ENCODE measurements around the gene DNAH6.
A peak's percentile ranks its signal among the peaks of the same experiment; 100 is the strongest.

Gene DNAH6

DNA sequence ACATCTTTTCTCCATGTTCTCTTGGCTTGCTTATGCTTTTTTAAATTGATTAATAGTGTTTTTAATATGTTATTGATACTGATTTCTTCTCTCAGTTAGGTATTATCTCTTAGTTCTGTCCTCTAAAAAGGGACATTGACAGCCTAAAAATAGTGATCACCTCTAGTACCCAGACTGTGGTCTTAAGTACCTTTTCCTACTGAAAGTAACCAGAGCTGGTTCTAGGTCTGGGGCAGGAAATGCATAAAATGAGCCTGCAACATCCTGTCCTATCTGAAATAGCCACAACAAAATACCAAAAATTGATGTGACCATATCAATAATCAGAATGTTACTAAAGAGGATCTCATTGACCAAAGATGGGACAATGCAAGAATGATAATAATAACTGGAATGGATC is 113.3 kb downstream of the DNAH6 start:
- no peak for DNase-seq (ENCODE audit: low spot score)

DNA sequence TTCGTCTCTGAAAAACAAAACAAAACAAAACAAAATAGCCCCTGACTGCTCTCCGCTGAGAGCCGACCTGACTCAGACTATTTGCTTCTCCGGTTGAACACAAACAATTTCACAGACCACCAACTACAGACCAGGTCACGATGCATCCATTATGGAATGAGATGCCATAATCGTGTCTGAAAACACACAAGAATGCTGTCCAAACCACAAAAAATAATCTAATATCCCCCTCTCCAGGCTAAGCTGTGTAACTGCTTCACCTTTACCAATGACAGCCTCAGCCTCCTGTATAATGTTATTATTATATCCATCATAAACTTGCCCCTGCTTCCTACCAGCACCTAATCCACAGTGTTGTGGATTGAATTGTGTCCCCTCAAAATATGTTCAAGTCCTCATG is 114.7 kb downstream of the DNAH6 start:
- DNase-seq (ENCODE audit: low spot score): peak; percentile 70

DNA sequence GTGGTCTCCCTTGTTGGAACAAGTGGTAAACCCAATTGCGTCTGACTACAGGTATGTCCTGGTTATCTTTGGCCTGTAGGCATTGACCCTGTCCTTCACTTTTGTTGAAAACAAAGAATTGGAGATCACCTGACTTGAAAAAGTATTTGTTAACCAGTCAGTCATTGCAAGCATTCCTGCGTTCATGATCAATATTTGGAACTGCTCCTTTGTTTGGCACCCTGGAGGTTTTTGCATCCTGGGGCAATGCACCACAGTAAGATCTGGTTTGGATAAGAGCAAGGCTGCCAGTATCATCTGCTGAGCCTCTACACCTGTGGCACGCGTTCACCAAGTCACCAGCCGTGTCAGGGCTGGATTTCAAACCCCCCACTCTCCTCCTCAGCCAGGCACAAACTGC is 115.7 kb downstream of the DNAH6 start:
- no peak for DNase-seq (ENCODE audit: low spot score)

DNA sequence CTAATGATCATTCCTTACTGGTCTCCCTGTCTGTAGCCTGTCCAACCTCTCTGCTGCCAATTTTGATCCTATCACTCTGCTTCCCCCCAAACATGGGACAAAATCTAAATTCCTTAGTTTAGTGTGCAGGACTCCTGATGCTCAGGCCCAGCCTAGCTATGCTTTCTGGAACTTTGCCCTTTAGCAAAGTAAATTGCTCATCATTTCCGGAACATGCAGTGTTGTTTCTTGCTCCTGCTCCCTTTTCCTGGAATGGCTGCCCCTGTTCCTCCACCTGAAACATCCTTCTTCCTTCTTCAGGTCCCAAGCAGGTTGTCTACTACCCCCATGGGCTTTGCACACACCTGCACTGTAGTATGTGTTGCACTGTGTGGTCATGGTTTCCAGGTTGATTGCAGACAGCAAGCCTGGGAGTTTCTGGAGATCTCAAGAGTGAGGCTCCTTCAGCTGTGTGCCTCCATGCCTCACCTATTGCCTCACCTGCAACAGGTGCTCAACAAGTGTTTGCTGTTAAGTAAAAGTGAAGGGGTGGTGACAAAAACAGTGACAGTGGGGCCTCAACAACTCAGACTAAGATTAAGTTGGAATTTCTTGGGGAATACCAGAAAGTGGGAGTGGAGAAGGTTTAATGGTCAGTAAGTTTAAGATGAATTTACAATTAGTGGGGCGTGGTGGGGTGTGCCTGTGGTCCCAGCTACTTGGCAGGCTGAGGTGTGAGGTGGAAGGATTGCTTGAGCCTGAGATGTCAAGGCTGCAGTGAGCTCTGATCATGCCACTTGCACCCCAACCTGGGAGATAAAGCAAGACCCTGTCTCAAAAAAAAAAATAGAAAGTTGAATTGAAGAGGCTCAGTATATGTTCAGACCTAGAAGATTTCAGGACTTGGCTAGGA is 120.0 kb downstream of the DNAH6 start:
- peak; percentile 2 for DNase-seq (ENCODE audit: low spot score)

DNA sequence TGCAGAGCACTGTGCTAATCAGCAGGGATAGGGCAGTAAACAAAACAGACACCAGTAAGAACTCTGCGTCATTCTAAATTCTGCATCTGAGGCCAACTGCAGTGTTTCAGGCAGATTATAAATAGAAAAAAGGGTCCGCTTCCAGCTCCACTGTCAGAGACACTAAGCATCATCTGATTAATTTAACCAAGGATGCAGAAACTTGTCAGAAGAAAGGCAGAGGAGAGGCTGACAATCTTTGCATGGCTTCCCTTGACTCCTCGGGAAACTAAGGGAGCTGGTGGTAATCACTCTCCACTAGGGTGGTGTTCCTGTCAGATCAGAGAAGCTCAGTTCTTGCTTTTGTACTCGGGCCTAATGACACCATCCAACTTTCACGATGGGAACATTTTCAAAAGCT is 123.5 kb downstream of the DNAH6 start:
- no peak for DNase-seq (ENCODE audit: low spot score)

DNA sequence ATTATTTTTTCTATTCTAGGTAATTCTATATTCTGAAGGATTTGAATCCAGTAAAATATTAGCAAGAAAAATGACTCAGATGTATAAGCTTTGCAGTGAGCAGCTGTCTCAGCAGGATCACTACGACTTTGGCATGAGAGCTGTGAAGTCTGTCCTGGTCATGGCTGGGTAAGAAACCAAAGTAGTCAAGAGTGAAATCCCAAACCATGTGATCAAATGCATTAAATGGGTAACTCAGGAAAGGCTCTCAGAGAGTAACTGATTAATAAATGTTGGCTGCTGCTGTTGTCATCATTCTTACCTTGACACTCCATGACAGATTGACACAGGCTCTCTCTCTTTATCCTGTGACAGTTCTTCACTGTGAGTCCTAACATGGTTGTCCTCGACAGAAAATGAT is 124.1 kb downstream of the DNAH6 start:
- DNase-seq (ENCODE audit: low spot score): peak; percentile 97

DNA sequence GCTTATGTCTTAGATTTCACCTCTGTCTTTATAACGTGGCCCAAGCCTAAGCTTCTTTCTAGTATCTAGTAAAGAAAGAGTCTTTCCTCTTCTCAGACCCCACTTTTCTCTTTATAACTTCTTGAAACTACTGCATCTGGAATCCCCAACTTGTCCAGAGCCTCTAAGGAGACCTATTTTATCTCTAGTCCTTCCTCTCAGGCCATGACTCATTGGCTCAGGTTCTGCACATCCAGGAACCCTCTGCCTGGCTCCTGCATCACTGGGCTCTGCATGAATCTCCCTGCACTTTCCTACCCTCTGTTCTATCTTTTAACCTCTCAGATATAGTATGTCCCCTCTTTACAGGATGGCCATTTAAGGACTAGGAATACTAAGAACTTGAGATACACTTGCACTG is 124.7 kb downstream of the DNAH6 start:
- peak; percentile 52 for DNase-seq (ENCODE audit: low spot score)

DNA sequence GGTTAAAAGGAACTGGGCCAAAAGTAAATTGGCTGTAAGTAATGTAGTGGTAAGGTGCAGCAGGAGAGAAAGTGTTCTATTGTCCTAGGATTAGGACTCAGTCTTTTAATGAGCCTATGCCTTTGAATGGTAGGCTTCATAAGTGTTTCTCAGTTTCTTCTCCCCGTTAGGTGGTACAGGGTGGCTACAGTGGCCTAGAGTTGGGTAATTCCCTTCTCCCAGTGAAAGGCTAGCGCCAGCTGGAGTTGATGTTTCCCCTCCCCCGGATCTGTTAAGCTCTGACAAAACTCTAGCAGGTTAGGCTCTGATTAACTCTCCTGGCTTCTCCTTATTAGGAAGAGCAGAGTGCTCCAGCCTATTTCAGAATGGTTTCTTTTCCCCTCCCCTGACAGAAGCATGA is 127.7 kb downstream of the DNAH6 start:
- peak; percentile 3 for DNase-seq (ENCODE audit: low spot score)

DNA sequence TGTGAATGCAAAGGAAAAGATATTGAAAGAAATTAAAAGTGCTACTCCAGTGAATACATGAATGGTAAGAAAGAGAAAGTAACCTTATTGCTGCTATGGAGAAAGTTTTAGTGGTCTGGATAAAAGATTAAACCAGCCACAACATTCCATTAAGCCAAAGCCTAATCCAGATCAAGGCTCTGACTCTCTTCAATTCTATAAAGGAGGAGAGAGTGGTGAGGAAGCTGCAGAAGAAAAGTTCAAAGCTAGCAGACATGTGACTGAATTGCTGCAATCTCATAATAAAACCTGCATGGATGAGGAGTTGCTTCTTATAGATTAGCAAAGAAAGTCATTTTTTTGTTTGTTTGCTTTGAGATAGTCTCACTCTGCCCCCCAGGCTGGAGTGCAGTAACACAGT is 130.2 kb downstream of the DNAH6 start:
- peak; percentile 72 for DNase-seq (ENCODE audit: low spot score)

DNA sequence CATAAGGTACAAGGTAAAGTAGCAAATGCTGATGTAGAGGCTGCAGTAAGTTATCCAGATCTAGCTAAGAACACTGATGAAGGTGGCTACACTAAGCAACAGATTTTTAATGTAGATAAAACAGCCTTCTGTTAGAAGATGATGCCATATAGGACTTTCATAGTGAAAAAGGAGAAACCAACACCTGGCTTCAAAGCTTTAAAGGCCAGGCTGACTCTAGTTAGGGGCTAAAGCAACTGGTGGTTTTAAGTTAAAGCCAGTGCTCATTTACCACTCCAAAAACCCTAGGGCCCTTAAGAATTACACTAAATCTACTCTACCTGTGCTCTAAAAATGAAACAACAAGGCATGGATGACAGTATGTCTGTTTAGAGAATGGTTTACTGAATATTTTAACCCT is 131.0 kb downstream of the DNAH6 start:
- no peak for DNase-seq (ENCODE audit: low spot score)

DNA sequence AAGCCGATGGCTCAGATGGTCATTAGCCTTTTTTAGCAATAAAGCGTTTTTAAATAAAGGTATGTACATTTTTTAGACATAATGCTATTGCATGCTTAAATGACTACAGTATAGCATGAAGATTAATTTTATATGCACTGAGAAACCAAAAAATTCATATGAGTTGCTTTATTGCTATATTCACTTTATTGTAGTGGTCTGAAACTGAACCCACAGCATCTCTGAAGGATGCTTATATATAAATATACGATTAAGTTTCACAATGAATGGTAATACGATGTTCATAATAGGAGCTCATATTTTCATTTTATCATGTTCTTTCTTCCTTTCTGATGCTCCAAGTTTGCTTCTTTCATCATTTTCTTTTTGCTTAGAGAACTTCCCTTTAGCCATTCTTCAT is 132.8 kb downstream of the DNAH6 start:
- DNase-seq (ENCODE audit: low spot score): no peak

DNA sequence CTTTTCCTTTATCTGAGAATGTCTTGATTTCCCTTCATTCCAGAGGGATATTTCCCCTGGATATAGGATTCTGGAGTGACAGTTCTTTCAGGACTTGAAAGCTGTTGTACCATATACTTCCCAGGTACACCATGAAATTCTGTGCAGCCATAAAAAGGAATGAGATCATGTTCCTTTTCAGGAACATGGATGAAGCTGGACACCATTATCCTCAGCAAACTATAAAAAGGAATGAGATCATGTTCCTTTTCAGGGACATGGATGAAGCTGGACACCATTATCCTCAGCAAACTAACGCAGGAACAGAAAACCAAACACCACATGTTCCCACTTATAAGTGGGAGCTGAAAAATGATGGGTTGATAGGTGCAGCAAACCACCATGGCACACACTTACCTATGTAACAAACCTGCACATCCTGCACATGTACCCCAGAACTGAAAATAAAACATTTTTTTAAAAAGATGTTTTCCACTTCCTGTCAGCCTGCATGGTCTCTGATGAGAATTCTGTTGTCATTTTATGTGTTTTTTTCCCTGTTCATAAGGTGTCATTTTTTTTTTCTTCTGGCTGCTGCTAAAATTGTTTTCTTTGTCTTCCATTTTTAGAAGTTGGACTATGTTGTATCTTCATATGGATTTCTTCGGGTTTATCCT is 133.3 kb downstream of the DNAH6 start:
- no peak for DNase-seq (ENCODE audit: low spot score)

DNA sequence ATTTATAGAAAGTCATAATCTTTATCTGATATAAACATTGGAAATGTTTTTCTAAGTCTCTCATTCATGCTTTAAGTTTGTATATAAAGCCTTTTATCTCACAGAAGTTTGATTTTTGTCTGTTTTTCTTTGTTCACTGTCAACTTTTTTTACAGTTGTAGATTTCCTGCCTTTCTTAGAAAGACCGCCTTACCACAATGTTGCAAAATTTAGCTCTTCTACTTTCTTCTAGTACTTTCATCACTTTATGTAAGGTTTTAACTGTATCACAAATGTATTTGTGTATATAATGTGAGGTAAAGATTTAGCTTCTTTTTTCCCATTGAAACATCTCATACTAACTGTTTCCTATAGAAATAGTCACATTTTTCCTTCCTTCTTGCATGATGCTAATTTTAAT is 136.1 kb downstream of the DNAH6 start:
- DNase-seq (ENCODE audit: low spot score): no peak

DNA sequence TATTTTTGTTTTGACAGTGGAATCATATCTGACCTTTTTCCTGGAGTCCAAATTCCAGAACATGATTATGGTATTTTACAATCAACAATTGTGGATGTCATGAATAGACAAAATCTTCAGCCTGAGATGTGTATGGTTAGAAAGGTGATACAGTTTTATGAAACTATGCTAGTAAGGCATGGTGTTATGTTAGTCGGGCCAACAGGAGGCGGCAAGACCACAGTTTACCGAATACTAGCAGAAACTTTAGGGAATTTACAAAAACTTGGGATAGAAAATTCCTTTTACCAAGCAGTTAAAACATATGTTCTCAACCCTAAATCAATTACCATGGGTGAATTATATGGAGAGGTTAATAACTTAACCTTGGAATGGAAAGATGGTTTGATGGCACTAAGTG is 137.0 kb downstream of the DNAH6 start:
- no peak for DNase-seq (ENCODE audit: low spot score)

DNA sequence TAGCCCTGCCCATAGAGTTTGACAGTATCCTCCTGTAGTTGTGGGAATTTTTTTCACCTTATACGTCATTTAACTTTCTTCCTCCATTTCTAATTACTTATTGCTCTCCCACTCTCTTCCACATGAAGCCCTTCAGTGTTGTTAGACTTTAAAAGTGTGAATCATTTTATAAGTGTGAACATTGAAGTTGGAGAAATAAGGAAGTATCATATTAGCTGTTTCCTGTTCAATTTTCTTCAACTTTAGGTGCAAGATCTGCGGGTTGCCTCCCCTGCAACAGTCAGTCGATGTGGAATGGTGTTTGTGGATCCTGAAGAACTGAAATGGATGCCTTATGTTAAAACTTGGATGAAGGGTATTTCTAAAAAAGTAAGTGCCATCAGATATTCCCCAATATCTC is 138.1 kb downstream of the DNAH6 start:
- no peak for DNase-seq (ENCODE audit: low spot score)

DNA sequence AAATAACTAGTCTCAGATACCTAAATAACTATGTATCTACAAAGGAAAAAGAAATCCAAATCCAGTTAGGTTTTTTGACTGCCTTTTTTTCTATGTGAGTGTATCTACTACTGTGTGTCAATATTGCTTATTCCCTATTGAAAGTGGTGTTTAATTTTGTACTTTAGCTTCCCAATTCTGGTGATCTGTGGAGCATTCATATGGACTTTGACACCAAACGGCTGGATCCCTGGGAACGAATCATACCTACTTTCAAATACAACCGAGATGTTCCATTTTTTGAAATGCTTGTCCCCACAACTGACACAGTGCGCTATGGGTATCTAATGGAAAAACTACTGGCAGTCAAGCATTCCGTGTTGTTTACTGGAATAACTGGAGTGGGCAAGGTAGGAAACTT is 152.8 kb downstream of the DNAH6 start:
- DNase-seq (ENCODE audit: low spot score): no peak

DNA sequence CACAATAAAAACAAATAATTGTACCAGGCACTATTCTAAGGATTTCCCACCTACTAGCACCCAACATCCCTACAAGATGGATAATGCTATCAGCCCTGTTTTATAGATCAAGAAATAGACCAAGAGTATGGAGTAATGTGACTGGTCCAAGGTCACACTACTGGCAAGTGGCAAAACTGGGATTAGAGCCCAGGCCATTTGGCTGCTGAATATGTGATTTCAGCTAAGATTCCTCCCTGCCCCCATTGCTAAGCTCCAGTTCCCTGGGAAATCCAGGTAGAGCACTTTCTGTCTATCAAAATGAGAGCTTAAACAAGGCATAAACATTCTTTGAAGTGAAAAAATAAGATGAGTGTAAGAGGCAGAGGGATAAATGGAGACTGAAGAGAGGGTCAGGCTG is 157.8 kb downstream of the DNAH6 start:
- no peak for DNase-seq (ENCODE audit: low spot score)

DNA sequence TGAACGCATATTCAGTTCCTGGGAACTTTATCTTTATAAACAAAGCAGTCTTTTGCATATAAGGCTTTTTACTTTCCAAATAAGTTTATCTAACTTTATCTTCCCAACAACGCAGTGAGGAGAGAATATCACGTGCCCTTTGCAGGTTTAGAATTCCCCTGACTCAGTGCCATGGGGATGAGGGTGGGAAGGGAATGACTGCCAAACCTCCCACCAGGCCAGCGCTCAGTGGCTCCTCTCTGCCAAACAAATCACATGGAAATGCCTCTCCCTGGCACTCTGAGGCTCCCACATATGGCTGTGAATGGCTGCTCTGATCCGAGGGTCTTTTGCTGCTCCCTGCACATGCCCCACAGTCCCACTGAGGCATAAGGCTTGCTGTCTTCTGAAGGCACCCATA is 158.3 kb downstream of the DNAH6 start:
- no peak for DNase-seq (ENCODE audit: low spot score)

DNA sequence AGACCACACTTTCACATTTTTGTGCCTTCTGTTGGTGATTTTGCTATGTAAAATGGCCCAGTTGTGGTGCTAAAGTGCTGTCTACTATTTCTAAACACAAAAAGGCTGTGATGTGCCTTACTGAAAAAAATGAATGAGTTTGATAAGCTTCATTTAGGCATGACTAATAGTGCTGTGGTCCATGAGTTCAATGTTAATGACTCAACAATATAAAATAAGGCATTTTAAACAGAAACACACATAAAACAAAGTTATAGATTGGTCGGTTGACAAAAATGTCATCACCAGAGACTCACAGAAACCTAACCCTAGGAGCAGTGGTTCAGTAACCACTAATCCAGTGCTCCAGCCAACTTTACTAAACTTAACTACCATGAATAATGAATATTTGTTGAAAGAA is 160.0 kb downstream of the DNAH6 start:
- DNase-seq (ENCODE audit: low spot score): peak; percentile 40

DNA sequence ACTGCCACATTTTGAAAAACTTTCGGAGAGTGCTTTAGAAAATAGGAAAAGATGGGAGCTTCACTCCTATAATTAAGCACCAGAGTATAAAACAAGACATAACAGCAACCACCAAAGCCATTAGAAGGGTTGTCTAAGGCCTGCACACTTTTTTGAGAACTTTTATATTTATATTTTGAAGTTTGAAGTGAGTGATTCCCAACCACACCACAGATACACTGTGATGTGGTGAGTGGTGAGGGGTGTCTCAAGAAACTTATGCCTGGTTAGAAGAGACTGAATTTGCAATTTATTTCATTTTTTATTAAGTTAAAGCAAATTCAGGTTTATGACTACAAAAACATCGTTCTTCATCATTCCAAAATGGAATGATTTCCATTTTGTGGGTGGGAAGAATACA is 161.9 kb downstream of the DNAH6 start:
- DNase-seq (ENCODE audit: low spot score): no peak

DNA sequence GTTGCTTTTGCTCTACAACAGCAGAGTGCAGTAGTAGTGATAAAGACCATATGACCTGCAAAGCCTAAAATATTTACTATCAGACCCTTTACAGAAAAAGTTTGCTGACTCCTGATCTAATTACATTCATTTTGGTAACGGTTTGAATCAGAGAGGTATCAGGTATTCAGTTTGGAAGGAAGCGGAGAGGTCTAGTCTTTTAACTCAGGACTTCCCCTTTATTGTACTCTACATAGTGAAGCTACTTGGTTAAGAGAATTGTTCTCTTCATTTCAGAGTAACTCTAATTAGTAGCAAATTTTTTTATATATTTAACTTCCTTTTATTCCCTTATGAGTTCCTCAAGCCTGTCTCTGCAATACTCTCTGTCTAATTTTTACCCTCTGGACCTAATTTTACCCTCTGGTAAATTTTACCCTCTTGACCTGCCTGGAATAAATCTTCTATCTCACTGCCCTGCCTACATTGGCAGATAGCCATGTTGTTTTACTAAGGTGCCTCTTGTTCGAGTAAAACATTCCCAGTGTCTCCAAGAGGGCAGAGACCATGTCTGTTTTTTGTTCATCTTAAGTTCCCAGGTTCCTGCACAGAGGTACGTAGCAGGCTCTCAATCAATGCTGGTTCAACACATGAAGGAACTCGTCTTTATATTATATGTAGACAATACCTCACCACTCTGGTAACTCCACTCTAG is 170.6 kb downstream of the DNAH6 start:
- DNase-seq (ENCODE audit: low spot score): peak; percentile 32

DNA sequence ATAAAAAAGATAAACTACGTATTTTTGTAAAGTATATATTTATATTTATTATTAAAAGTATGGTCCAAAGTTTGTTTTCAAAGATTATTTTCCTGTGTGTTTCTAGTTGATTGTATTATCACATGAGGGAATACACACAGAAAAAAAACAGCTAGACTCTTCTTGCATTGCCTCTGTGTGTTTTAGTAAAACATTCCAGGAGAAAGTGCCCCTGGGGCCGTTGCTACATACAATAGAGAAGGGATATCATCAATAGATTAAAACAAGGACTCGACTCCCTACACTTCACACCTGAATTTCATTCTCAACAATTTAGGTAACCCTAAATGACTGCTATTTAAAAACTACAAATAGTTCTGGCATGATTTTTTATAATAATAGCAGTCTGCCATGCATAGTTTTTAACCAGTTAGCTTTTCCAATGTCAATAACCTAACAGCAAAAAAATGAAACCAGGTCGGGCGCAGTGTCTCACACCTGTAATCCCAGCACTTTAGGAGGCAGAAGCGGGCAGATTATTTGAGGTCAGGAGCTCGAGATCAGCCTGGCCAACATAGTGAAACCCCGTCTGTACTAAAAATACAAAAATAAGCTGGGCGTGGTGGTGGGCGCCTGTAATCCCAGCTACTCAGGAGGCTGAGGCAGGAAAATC is 171.3 kb downstream of the DNAH6 start:
- DNase-seq (ENCODE audit: low spot score): no peak

DNA sequence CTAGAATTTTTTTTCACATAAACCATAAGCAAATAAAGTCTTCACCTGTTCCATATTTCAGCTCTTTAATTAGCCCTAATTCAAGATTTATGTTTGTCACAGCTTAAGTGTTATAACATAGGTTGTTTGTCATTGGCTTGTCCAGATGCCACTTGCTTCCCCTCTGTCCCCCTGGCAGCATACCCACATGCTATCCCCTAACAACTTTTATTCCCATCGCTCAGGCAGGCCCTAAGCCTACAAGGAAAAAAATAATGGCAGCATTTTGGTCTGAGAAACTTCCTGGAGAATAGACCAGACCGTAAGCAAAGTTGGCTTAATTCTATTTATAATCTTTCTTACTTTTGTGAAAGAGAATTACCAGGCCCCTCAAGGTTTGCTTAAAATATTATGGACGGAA is 173.9 kb downstream of the DNAH6 start:
- no peak for DNase-seq (ENCODE audit: low spot score)

All from kidney tubule cell (primary cell).